HEK293 (cell line): ENCODE results near the gene FANCE.

Experiments used
- ELK4 ChIP-seq: IDR thresholded peaks from 2 replicates; pipeline ENCODE4 v1.6.1; 2011; ENCODE audit warnings: mild to moderate bottlenecking, low read depth, low read length, borderline replicate concordance
- GLI2 ChIP-seq: fragments of 450-650 bp; formaldehyde crosslinking; IDR thresholded peaks from 2 replicates; pipeline ENCODE4; 2017; ENCODE audit warnings: missing biosample characterization, missing genetic modification characterization, low read depth, borderline replicate concordance
- PRDM2 ChIP-seq: fragments of 450-650 bp; formaldehyde crosslinking; IDR thresholded peaks from 2 replicates; pipeline ENCODE4 v1.5.1; 2016; ENCODE audit warnings: missing biosample characterization, missing genetic modification characterization, borderline replicate concordance
- ZBTB21 ChIP-seq: fragments of 450-650 bp; formaldehyde crosslinking; IDR thresholded peaks from 2 replicates; pipeline ENCODE4 v1.5.1; 2017; ENCODE audit warnings: missing biosample characterization, missing genetic modification characterization
- ZNF114 ChIP-seq: fragments of 450-650 bp; formaldehyde crosslinking; IDR thresholded peaks from 2 replicates; pipeline ENCODE4 v1.5.0; 2017; ENCODE audit warnings: missing biosample characterization, missing genetic modification characterization
- ZNF132 ChIP-seq: fragments of 450-650 bp; formaldehyde crosslinking; IDR thresholded peaks from 2 replicates; pipeline ENCODE4 v1.5.1; 2017; ENCODE audit warnings: missing biosample characterization, missing genetic modification characterization, borderline replicate concordance
- ZNF169 ChIP-seq: fragments of 450-650 bp; formaldehyde crosslinking; IDR thresholded peaks from 2 replicates; pipeline ENCODE4 v1.5.1; 2016; ENCODE audit warnings: missing biosample characterization, missing genetic modification characterization
- ZNF202 ChIP-seq: fragments of 450-650 bp; formaldehyde crosslinking; IDR thresholded peaks from 2 replicates; pipeline ENCODE4 v1.5.1; 2016; ENCODE audit warnings: missing biosample characterization, missing genetic modification characterization, borderline replicate concordance
- ZNF221 ChIP-seq: fragments of 450-650 bp; formaldehyde crosslinking; IDR thresholded peaks from 2 replicates; pipeline ENCODE4 v1.5.1; 2017; ENCODE audit warnings: missing biosample characterization, missing genetic modification characterization, borderline replicate concordance
- ZNF391 ChIP-seq: fragments of 450-650 bp; formaldehyde crosslinking; IDR thresholded peaks from 2 replicates; pipeline ENCODE4 v1.5.1; 2016; ENCODE audit warnings: low read depth, missing biosample characterization, missing genetic modification characterization, borderline replicate concordance
- ZNF394 ChIP-seq: fragments of 450-650 bp; formaldehyde crosslinking; IDR thresholded peaks from 2 replicates; pipeline ENCODE4 v1.5.1; 2016; ENCODE audit warnings: missing biosample characterization, missing genetic modification characterization, mild to moderate bottlenecking, moderate library complexity, borderline replicate concordance
- ZNF398 ChIP-seq: fragments of 450-650 bp; formaldehyde crosslinking; IDR thresholded peaks from 2 replicates; pipeline ENCODE4 v1.5.1; 2017; ENCODE audit warnings: missing biosample characterization, missing genetic modification characterization
- ZNF416 ChIP-seq: fragments of 450-650 bp; formaldehyde crosslinking; IDR thresholded peaks from 2 replicates; pipeline ENCODE4 v1.5.1; 2016; ENCODE audit warnings: missing biosample characterization, missing genetic modification characterization
- ZNF488 ChIP-seq: fragments of 450-650 bp; formaldehyde crosslinking; IDR thresholded peaks from 2 replicates; pipeline ENCODE4 v1.5.1; 2016; ENCODE audit warnings: missing biosample characterization, missing genetic modification characterization
- ZNF510 ChIP-seq: fragments of 450-650 bp; formaldehyde crosslinking; IDR thresholded peaks from 2 replicates; pipeline ENCODE4 v1.5.1; 2018; ENCODE audit warnings: mild to moderate bottlenecking, missing genetic modification characterization, missing biosample characterization; ENCODE audit not compliant: insufficient replicate concordance
- ZNF555 ChIP-seq: fragments of 450-650 bp; formaldehyde crosslinking; conservative IDR thresholded peaks from 2 replicates; pipeline ENCODE4 v1.5.1; 2017; ENCODE audit warnings: missing biosample characterization, mild to moderate bottlenecking, missing genetic modification characterization, inconsistent platforms
- ZNF560 ChIP-seq: fragments of 450-650 bp; formaldehyde crosslinking; IDR thresholded peaks from 2 replicates; pipeline ENCODE4 v1.5.1; 2017; ENCODE audit warnings: missing biosample characterization, missing genetic modification characterization, borderline replicate concordance
- ZNF654 ChIP-seq: fragments of 450-650 bp; formaldehyde crosslinking; IDR thresholded peaks from 2 replicates; pipeline ENCODE4 v1.5.1; 2016; ENCODE audit warnings: low read depth, missing biosample characterization, missing genetic modification characterization
- ZNF660 ChIP-seq: fragments of 450-650 bp; IDR thresholded peaks from 2 replicates; pipeline ENCODE4 v1.5.1; 2018; ENCODE audit warnings: missing biosample characterization, mild to moderate bottlenecking, missing genetic modification characterization
- ZNF704 ChIP-seq: fragments of 450-650 bp; formaldehyde crosslinking; IDR thresholded peaks from 2 replicates; pipeline ENCODE4 v1.5.1; 2016; ENCODE audit warnings: missing biosample characterization, missing genetic modification characterization
- ZNF76 ChIP-seq: fragments of 450-650 bp; formaldehyde crosslinking; IDR thresholded peaks from 2 replicates; pipeline ENCODE4; 2016; ENCODE audit warnings: low read depth, missing biosample characterization, missing genetic modification characterization, borderline replicate concordance
- ZSCAN5A ChIP-seq: fragments of 450-650 bp; formaldehyde crosslinking; IDR thresholded peaks from 2 replicates; pipeline ENCODE4 v1.5.1; 2016; ENCODE audit warnings: missing biosample characterization, missing genetic modification characterization

The FANCE gene

GRCh38 chr6:35452183-35453090, at the start of gene FANCE (continued):
- TF ChIP-seq ZNF555 (no peak), ZNF654 (tag by site-specific recombination) (no peak), ZNF132 (tag by site-specific recombination) (no peak), ZNF560 (tag by site-specific recombination) (no peak), ZNF398 (tag by site-specific recombination) (no peak), ELK4 (no peak), ZSCAN5A (tag by site-specific recombination) (no peak), ZNF76 (tag by site-specific recombination) (peak; percentile 56; the same call in 1 of the 2 replicates), ZNF660 (tag by site-specific recombination) (peak; percentile 86; the same call in 1 of the 2 replicates), ZNF416 (tag by site-specific recombination) (no peak), ZNF221 (tag by site-specific recombination) (no peak), PRDM2 (tag by site-specific recombination) (no peak), ZNF394 (tag by site-specific recombination) (no peak; the same call in 1 of the 2 replicates), ZNF488 (no peak), ZNF169 (tag by site-specific recombination) (no peak), ZNF202 (tag by site-specific recombination) (no peak), GLI2 (tag by site-specific recombination) (no peak), ZNF510 (tag by site-specific recombination) (no peak), ZNF391 (tag by site-specific recombination) (peak; percentile 61; the same call in 1 of the 2 replicates), ZBTB21 (tag by site-specific recombination) (no peak), ZNF114 (tag by site-specific recombination) (no peak), ZNF704 (tag by site-specific recombination) (no peak)
